H9 (cell line): ENCODE data around the gene ARPP21. TPM values are rescaled to one million over a fixed set of nuclear protein-coding genes. Genes with fewer than 3 reads are reported as not detected.

Experiments used
- DNase-seq: peaks from one replicate; pipeline ENCODE4 v3.0.0-alpha.2; 2017
- H2AFZ ChIP-seq: one replicate; pipeline ENCODE4 v1.6.1; 2013; ENCODE audit warnings: mild to moderate bottlenecking, low read length, control low read depth, moderate library complexity
- H2AK5ac ChIP-seq: 2 replicates; pipeline ENCODE4 v1.6.1; 2013; ENCODE audit warnings: low read length, control low read depth, mixed read lengths; ENCODE audit not compliant: insufficient read length
- H2BK120ac ChIP-seq: one replicate; pipeline ENCODE4 v1.6.1; 2013; ENCODE audit warnings: low read depth, mild to moderate bottlenecking, low read length, control low read depth, inconsistent platforms; ENCODE audit not compliant: poor library complexity, severe bottlenecking
- H2BK12ac ChIP-seq: 2 replicates; pipeline ENCODE4 v1.6.1; 2013; ENCODE audit warnings: low read length, control low read depth, mixed read lengths, low read depth; ENCODE audit not compliant: insufficient read length
- H2BK15ac ChIP-seq: 2 replicates; pipeline ENCODE4 v1.6.1; 2013; ENCODE audit warnings: low read depth, low read length, control low read depth
- H2BK20ac ChIP-seq: one replicate; pipeline ENCODE4 v1.6.1; 2013; ENCODE audit warnings: low read depth, mild to moderate bottlenecking, low read length, control low read depth, inconsistent platforms; ENCODE audit not compliant: poor library complexity, severe bottlenecking
- H2BK5ac ChIP-seq: 2 replicates; pipeline ENCODE4 v1.6.1; 2013; ENCODE audit warnings: low read length, control low read depth, mixed read lengths; ENCODE audit not compliant: insufficient read length
- H3K14ac ChIP-seq: 2 replicates; pipeline ENCODE4 v1.6.1; 2013; ENCODE audit warnings: low read length, control low read depth; ENCODE audit not compliant: insufficient read depth
- H3K18ac ChIP-seq: 2 replicates; pipeline ENCODE4 v1.6.1; 2013; ENCODE audit warnings: low read depth, mild to moderate bottlenecking, mixed read lengths, low read length, control low read depth; ENCODE audit not compliant: insufficient read length
- H3K23ac ChIP-seq: 2 replicates; pipeline ENCODE4 v1.6.1; 2013; ENCODE audit warnings: low read length, control low read depth, mixed read lengths, low read depth; ENCODE audit not compliant: insufficient read length
- H3K23me2 ChIP-seq: 2 replicates; pipeline ENCODE4 v1.6.1; 2013; ENCODE audit warnings: low read depth, mild to moderate bottlenecking, mixed read lengths, low read length, control low read depth; ENCODE audit not compliant: insufficient read length, poor library complexity, severe bottlenecking
- H3K27ac ChIP-seq: 2 replicates; pipeline ENCODE4 v1.5.1; 2013; ENCODE audit warnings: low read length, control low read depth, mixed read lengths, low read depth; ENCODE audit not compliant: insufficient read length
- H3K27me3 ChIP-seq: 2 replicates; pipeline ENCODE4 v1.6.1; 2013; ENCODE audit warnings: low read length, control low read depth, inconsistent platforms; ENCODE audit not compliant: insufficient read depth
- H3K4ac ChIP-seq: 2 replicates; pipeline ENCODE4 v1.6.1; 2013; ENCODE audit warnings: low read depth, mild to moderate bottlenecking, control low read depth, inconsistent platforms, low read length, moderate library complexity
- H3K4me1 ChIP-seq: 2 replicates; pipeline ENCODE4 v1.6.1; 2013; ENCODE audit warnings: low read length, control low read depth, inconsistent platforms; ENCODE audit not compliant: insufficient read depth
- H3K4me2 ChIP-seq: 2 replicates; pipeline ENCODE4 v1.6.1; 2013; ENCODE audit warnings: low read length, control low read depth, mixed read lengths; ENCODE audit not compliant: insufficient read length, insufficient read depth
- H3K56ac ChIP-seq: 2 replicates; pipeline ENCODE4 v1.6.1; 2013; ENCODE audit warnings: low read depth, mild to moderate bottlenecking, mixed read lengths, low read length, control low read depth; ENCODE audit not compliant: insufficient read length
- H3K79me1 ChIP-seq: 2 replicates; pipeline ENCODE4 v1.6.1; 2013; ENCODE audit warnings: low read depth, mild to moderate bottlenecking, moderate library complexity, low read length, control low read depth, inconsistent platforms; ENCODE audit not compliant: insufficient read depth, poor library complexity, severe bottlenecking
- H3K79me2 ChIP-seq: 2 replicates; pipeline ENCODE4 v1.6.1; 2013; ENCODE audit warnings: low read length, control low read depth, inconsistent platforms; ENCODE audit not compliant: insufficient read depth
- H3K9ac ChIP-seq: 2 replicates; pipeline ENCODE4 v1.6.1; 2013; ENCODE audit warnings: low read length, control low read depth, mixed read lengths; ENCODE audit not compliant: insufficient read length; ENCODE audit errors: extremely low read depth
- H3K9me3 ChIP-seq: one replicate; pipeline ENCODE4 v1.6.1; 2013; ENCODE audit warnings: low read depth, low read length, inconsistent platforms; ENCODE audit not compliant: control insufficient read depth
- H3T11ph ChIP-seq: one replicate; pipeline ENCODE4 v1.6.1; 2013; ENCODE audit warnings: mild to moderate bottlenecking, low read length, control low read depth, inconsistent platforms
- H4K20me1 ChIP-seq: one replicate; pipeline ENCODE4 v1.6.1; 2013; ENCODE audit not compliant: control insufficient read depth, insufficient read length, insufficient read depth
- H4K5ac ChIP-seq: 2 replicates; pipeline ENCODE4 v1.6.1; 2013; ENCODE audit warnings: low read depth, mild to moderate bottlenecking, mixed read lengths, low read length, control low read depth; ENCODE audit not compliant: insufficient read length
- H4K8ac ChIP-seq: replicated peaks from 2 replicates; pipeline ENCODE4 v1.6.1; 2013; ENCODE audit warnings: low read length, control low read depth, mixed read lengths, low read depth; ENCODE audit not compliant: insufficient read length
- H4K91ac ChIP-seq: 2 replicates; pipeline ENCODE4 v1.6.1; 2013; ENCODE audit warnings: low read depth, mild to moderate bottlenecking, moderate library complexity, mixed read lengths, low read length, control low read depth; ENCODE audit not compliant: insufficient read length
- H3K27ac Mint-ChIP-seq, 3 experiments: 2 replicates in 2 of 3; 3 replicates in 1 of 3; pipeline ENCODE4 v1.8.0; 2020 to 2021; ENCODE audit warnings: mixed read lengths in 3 of 3, mild to moderate bottlenecking in 1 of 3, moderate library complexity in 1 of 3
- H3K27me3 Mint-ChIP-seq: 2 replicates; pipeline ENCODE4 v1.8.0; 2021; ENCODE audit warnings: low read depth, mild to moderate bottlenecking, moderate library complexity, mixed read lengths
- H3K36me3 Mint-ChIP-seq, 3 experiments: 2 replicates in 2 of 3; 3 replicates in 1 of 3; pipeline ENCODE4 v1.8.0; 2020 to 2021; ENCODE audit warnings: low read depth in 3 of 3, mixed read lengths in 3 of 3; ENCODE audit not compliant: insufficient read depth in 1 of 3
- H3K4me1 Mint-ChIP-seq, 2 experiments: 2 replicates each; pipeline ENCODE4 v1.8.0; 2020; ENCODE audit warnings: mixed read lengths in 2 of 2
- H3K4me3 Mint-ChIP-seq, 2 experiments: 2 replicates in 1 of 2; 3 replicates in 1 of 2; pipeline ENCODE4 v1.8.0; 2020 to 2021; ENCODE audit warnings: mild to moderate bottlenecking in 2 of 2, mixed read lengths in 2 of 2, moderate library complexity in 1 of 2
- H3K9me3 Mint-ChIP-seq, 2 experiments: 2 replicates in 1 of 2; 3 replicates in 1 of 2; pipeline ENCODE4 v1.8.0; 2020; ENCODE audit warnings: mild to moderate bottlenecking in 2 of 2, mixed read lengths in 2 of 2, moderate library complexity in 1 of 2
- WGBS: extraction: QIAGEN DNeasy Blood & Tissue Kit; methylation state at CpG from one replicate; pipeline ENCODE4 v1.1.7; 2013; ENCODE audit warnings: missing lambda C conversion rate, low lambda C conversion rate, mixed read lengths; ENCODE audit not compliant: insufficient read length; ENCODE audit errors: extremely low coverage; 5-methylcytosine and 5-hydroxymethylcytosine counted together
- total RNA-seq: library from RNA; stranded (reverse); gene quantifications from 2 replicates; pipeline ENCODE4 v1.2.1, GENCODE V29; 2021
- TF ChIP-seq, protein P1 (sequence below): fragments of 200-600 bp; sonication (generic); conservative IDR thresholded peaks from 3 replicates; pipeline ENCODE4 v1.8.0; 2021; ENCODE audit warnings: antibody characterized with exemption, mild to moderate bottlenecking

ARPP21 gene
- total RNA-seq, 1 experiment from 2014 or later, result not detected

- Histone ChIP-seq H4K91ac (no peak overlapping the region), H3K4me1 (no peaks in the 10 kb centered on the region; the same call in 1 of the 2 replicates), H3K4ac (no peak overlapping the region), H2AFZ (no peak overlapping the region), H2BK5ac (no peak overlapping the region), H3K23ac (no peak overlapping the region), H4K5ac (no peak overlapping the region), H3K9me3 (no peaks in the 10 kb centered on the region), H3K27ac (no peak overlapping the region), H4K8ac (no peak overlapping the region), H2BK120ac (no peak overlapping the region), H3K23me2 (no peaks in the 10 kb centered on the region), H3K9ac (no peak overlapping the region), H2BK20ac (no peak overlapping the region), H3K27me3 (peaks cover 12% of the 10 kb centered on the region; the same call in 1 of the 2 replicates), H3T11ph (no peak overlapping the region), H3K18ac (no peak overlapping the region), H3K56ac (no peak overlapping the region), H2BK12ac (no peak overlapping the region), H4K20me1 (no peaks in the 10 kb centered on the region), H3K79me2 (no peaks in the 10 kb centered on the region), H2AK5ac (no peak overlapping the region), H3K4me2 (no peak overlapping the region), H2BK15ac (no peak overlapping the region), H3K79me1 (no peaks in the 10 kb centered on the region), H3K14ac (no peak overlapping the region)
- H3K4me3 Mint-ChIP-seq, result no peak overlapping the region
- H3K36me3 Mint-ChIP-seq, result no peaks in the 10 kb centered on the region
- no peak for DNase-seq
- H3K9me3 Mint-ChIP-seq, result no peaks in the 10 kb centered on the region; a peak in 1 of 5 replicates
- H3K27ac Mint-ChIP-seq, result no peak overlapping the region
- TF ChIP-seq, protein P1, sequence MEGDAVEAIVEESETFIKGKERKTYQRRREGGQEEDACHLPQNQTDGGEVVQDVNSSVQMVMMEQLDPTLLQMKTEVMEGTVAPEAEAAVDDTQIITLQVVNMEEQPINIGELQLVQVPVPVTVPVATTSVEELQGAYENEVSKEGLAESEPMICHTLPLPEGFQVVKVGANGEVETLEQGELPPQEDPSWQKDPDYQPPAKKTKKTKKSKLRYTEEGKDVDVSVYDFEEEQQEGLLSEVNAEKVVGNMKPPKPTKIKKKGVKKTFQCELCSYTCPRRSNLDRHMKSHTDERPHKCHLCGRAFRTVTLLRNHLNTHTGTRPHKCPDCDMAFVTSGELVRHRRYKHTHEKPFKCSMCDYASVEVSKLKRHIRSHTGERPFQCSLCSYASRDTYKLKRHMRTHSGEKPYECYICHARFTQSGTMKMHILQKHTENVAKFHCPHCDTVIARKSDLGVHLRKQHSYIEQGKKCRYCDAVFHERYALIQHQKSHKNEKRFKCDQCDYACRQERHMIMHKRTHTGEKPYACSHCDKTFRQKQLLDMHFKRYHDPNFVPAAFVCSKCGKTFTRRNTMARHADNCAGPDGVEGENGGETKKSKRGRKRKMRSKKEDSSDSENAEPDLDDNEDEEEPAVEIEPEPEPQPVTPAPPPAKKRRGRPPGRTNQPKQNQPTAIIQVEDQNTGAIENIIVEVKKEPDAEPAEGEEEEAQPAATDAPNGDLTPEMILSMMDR, result no peak
- no CpG with 5 or more reads among the region's 2 CpGs for WGBS
- H3K27me3 Mint-ChIP-seq, result peaks cover 77% of the 10 kb centered on the region
- peaks cover 11 to 14% of the 10 kb centered on the region in 2 experiments for H3K4me1 Mint-ChIP-seq
Measured at GRCh38 chr3:35745802-35746484, 106.6 kb downstream of the ARPP21 start.
